ENCODE results near the gene SLAMF7.
A peak's percentile ranks its signal among the peaks of the same experiment; 100 is the strongest.
"Not testable (repeated sequence)": the region's sequence is repeated elsewhere in the genome, so short reads cannot be mapped to it uniquely, and the experiment has no call there.

Gene SLAMF7

DNA sequence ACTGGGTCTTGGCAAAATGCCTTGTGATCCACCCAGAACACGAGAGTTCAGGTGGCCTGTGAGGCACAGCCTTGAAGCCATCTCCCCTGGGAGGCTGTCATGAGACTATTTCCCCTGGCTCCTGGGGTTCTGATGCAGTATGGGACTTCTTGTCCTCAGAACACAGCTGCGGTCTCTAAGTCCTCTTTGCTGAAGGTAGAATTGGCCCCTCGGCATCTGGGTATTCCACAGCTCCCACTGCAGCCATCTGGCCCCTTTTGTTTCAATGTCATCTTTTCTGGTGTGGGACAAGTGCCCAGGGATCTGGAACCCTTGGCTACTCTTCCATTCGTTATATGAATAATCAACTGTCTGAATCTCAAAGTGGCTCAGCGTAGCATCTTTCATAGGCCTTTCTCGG, 39.9 kb downstream of the SLAMF7 start:
- DNase-seq: no peak

DNA sequence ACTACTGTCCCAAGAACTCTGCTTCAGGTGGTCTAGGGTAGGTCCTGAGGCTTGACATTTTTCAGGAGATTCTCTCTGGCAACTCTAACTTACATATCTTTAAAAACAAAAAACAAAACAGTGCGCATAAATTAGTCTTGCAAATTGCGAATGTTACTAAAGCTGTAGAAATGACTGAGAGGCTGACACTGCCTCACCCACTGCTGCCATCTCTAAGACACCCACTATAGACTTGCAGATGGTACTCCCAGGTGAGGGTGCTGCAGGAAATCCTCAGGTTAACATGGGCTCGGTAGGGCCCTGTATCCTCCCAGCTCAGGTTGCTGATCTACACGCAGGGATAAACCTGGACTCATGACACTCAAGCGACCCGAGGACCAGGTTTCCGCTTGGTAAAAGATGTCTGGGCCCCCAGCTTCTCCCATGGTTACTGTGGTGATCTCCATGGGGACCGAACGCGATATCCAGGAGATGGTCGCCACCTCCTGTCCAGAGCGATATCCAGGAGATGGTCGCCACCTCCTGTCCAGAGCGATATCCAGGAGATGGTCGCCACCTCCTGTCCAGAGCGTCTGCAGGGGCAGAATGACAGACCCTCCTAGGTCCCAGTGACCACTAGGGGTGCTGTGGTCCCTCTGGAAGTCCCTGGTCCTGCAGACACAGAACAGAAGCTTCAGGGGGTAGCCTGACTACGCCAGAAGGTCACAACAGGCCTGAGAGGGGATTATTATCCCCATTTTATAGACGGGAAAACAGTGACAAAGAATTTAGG, 40.8 kb downstream of the SLAMF7 start:
- peak; percentile 9 for DNase-seq

DNA sequence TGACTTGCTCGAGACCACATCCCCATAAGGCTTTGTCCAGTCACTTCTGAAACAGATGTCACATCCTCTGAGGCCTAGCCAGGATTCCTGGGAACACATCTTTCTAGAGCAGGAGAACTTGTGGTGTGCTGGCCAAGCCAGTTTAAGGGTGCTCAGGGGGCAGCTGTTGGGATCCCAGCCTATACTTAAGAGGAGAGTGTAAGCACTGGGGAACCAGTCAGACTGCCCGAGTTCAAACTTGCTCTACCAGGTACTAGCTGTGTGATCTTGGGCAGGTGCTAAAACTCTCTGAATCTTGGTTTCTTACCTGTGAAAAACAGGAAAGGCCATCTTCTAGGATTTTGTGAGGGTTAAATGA, 41.3 kb downstream of the SLAMF7 start:
- DNase-seq: no peak

DNA sequence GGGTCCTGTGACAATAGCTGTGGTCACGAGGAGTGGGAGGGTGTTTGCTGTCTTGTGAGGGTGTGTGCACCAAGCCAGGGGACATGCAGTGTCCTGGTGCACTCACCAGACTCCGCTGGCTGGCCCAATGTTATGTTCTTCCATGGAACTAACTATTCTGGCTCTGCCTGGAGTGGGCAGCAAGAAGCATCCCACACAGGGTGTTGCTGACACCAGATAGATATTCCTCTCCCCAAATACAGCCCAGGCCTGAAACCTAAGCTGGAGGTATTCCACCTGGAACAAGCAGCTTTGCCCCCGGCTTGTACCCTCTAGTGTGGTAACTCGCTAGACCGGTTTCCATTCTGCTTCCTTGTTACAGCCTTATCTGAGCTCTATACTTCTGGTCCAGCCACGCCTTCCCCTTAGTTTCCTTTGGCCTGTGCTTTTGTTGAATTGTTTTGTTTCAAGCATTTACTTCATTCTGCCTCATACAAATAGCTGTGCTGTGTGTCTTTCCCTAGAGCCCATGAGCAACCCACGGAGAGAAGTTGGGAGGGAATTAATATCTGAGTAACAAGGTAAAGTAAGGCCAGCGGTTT, 42.2 kb downstream of the SLAMF7 start:
- no peak for DNase-seq

DNA sequence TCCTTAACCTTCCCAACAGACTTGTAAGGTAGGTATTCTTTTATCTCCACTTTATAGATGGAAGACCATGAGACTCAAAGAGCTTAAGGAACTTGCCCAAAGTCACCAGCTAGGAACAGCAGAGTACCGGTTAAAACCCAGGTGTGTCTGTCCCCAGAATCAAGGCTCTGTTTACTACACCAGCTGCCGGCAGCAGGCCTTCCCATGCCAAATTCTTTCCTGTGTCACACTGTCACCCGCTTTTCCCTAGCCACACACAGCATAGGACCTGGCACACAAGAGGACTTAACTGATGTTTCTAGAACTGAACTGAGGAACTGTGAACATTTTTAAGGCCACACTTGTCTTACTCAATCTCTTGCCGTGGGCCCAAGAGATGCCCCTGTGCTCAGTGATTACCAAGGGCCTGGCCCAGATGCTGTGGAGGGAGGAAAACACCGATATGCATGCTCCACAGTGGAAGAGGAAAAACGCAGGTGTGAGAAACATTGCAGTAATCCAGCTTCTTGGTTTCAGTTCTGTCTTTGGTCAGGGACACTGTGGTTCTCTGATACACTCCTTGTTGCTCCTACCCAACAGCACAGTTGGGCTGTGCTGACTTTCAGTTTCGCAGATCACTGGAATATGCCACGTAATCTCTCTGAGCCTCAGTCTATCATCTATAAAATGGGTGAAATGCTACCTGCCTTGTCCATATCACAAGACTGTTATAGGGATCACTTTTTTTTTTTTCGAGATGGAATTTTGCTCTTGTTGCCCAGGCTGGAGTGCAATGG, 43.1 kb downstream of the SLAMF7 start:
- DNase-seq: no peak

DNA sequence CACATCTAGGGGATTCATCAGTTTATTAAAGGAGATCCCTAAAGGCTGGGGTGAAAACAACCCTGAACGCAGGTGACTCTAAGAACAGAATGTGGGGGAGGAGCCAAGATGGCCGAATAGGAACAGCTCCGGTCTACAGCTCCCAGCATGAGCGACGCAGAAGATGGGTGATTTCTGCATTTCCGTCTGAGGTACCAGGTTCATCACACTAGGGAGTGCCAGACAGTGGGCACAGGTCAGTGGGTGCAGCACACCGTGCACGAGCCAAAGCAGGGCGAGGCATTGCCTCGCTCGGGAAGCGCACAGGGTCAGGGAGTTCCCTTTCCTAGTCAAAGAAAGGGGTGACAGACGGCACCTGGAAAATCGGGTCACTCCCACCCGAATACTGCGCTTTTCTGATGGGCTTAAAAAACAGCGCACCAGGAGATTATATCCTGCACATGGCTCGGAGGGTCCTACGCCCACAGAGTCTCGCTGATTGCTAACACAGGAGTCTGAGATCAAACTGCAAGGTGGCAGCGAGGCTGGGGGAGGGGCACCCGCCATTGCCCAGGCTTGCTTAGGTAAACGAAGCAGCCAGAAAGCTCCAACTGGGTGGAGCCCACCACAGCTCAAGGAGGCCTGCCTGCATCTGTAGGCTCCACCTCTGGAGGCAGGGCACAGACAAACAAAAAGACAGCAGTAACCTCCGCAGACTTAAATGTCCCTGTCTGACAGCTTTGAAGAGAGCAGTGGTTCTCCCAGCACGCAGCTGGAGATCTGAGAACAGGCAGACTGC, 44.1 kb downstream of the SLAMF7 start:
- DNase-seq: not testable (repeated sequence)

DNA sequence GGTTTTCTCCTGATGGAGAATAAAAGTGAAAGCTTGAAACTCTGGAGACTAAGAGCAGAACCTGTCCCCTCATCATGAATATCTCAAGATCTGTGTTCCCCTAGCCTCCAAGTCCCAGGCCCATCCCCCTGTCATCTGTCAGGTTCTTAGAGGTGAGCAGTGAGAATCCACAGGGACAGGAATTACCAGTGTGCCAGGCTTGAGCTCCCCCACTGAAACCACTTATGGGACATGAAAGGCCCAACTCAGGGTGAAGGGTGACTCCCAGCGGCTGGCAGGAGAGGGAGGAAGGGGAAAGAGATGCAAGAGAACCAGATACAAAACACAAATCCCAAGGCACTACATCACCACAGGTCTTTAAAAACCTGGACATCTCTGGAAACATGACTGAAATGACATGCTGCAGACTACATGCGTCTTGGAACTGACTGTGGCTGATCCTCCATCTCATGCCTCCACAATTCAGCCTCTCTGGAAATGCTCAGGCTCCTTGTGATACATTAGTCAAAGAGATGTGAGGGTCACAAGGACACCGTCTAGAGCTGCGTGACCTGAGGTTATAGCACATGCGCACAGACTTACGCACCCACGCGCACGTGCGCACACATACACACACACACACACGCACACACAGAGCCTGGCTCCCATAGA, 50.1 kb downstream of the SLAMF7 start:
- no peak for DNase-seq

DNA sequence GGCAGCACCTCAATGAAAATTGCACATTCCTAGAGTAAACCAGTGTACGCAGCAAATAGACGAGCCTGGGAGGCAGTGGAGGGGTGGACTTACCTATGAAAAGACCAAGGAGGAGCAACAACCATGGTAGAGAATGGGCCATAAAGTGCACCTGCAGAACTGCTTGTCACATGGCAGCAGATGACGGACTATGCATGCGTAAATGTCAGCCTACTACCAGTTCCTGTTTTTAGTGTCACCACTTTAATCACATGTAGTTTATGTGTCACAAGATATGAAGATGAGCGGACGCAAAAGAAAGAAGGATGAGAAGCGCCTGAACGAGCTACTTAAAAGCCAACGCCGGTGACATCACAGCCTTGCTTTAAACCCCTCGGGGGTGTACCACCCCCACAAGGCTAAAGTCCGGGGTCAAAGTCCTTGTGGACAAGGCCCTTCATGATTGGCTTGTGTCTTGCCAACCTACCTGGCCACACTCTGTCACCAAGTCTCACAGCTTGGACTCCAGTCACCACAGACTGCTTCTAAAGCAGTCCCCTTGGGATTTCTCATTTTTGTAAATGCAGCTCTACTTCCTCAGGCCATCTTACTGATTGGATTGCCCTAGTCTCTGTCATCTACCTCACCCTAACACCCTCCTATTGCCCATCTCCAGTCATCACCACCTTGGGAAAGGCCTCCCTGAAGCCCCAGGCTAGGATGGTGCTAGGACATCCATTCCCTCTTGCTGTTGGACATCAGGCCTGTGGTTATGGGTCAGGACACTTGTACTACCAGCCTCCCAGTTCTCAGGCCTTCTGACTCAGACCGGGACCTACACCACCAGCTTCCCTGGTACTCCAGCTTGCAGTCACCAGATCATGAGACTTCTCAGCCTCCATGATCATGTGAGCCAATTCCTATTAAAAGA, 50.9 kb downstream of the SLAMF7 start:
- DNase-seq: no peak

DNA sequence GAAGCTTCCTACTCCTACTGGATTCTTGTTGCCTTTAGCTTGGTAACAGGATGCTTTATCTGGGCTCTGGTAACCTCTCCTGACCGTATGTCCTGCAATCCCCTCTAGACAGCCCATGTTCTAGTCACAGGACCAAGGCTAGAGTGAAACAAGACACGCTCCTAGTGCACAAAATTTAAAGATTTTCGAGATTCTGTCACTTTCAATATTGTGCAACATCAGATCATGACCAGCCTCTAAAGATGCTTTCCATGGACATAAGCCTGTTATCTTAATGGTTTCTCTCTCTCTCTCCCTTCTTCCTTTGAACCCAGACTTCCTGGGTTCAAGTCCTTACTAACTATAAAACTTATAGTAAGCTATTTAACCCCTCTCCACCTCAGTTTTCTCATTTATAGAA, 55.3 kb downstream of the SLAMF7 start:
- DNase-seq: no peak

DNA sequence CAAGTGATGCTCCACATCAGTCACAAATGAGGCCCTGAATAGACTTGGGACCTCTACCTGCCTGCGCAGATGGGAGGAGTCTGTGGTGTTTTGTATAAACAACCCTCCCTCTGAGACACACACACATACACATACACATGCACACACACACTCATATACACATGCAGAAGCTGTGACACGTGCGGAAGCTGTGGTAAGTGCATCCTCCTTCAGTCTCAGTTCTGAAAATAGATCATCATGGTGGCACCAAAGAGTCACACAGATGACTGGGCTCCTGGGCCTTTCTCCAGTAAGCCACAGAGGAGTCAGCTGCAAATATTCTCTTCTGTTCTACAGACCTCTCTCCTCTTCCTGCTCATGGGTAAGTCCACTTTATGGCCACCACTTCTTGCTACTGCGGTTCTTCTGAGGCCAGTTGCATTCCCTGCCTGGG, 56.9 kb downstream of the SLAMF7 start, which contains the start of gene LY9:
Gene LY9 (plus strand): TSS at position 224 of the 433 bp plus-strand sequence. CDS start 14 bp downstream, at position 238.
- peak; percentile 63 for DNase-seq

DNA sequence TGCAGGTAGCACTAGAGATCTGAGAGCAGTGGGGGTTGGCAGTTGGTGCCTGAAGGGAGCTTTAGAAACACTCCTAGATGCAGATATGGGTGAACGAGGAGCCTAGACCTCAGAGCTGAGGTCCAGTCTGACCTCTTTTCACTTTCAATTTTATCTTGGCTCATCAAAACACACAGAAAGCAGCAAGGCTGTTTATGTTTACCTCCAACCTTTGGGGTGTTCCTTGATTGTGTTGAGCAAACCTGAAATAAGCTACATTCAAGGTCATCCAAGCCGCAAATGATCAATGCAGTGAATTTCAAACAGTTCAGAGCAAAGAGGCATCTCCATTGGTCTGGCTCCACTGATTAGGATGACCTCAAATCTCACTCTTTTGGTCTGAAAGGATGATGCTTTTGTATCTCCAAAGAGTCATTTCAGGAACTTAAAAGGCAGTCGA, 58.2 kb downstream of the SLAMF7 start:
- DNase-seq: no peak

DNA sequence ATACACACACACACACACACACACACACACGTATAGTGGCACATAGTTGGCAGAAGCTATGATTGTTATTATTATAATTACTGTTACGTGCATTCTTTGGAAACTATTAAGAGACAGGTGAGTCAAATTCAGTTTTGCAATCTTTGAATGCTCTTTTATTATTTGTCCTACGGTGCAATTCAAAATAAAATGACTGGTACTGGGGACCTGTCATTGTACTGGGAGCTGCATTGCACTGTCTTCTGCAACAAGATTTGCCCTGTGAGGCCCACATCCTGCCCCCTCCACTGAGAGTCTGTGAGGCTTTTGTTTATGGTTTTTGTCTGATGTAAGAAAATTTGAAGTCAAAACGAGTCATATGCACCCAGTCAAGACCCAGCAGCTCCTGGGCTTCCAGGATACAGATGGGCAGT, 58.8 kb downstream of the SLAMF7 start:
- DNase-seq: peak; percentile 6

DNA sequence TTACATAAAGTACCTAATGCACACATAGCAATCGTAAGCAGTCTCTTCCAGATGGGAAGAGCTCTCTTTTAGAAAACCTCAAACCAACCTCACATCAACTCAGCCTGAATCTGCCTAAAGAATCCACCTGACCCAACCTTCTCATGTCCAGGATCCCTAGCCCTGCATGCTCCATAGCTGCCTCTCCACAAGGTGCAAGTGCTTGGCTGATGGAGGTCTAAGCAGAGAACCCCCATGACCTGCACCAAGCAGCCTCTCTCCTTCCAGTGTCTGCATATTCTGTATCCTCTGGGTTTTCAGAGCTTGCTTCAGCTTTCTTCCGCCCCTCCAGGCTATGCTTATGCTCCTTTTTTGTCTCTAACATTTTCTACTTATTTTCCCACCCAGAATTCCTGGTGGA, 59.4 kb downstream of the SLAMF7 start:
- no peak for DNase-seq

DNA sequence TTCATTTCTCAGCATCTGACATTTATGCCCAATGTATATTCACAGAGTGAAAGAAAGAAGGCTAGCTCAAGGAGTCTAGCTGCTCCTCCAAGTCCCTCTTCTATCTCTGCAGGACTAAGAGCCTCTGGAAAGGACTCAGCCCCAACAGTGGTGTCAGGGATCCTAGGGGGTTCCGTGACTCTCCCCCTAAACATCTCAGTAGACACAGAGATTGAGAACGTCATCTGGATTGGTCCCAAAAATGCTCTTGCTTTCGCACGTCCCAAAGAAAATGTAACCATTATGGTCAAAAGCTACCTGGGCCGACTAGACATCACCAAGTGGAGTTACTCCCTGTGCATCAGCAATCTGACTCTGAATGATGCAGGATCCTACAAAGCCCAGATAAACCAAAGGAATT, 60.6 kb downstream of the SLAMF7 start:
- no peak for DNase-seq

DNA sequence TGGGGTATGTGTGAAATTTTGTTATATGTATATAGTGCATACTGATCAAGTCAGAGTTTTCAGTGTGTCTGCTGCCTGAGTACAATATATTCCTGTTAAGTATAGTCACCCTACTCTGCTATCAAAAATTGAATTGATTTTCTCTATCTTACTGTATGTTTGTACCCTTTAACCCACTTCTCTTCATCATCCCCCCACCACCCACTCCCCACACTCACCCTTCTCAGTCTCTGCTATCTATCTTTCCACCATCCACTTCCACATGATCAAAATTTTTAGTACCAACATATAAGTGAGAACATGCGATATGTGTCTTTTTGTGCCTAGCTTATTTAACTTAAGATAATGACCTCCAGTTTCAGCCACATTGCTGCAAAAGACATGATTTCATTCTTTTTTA, 61.1 kb downstream of the SLAMF7 start:
- no peak for DNase-seq

DNA sequence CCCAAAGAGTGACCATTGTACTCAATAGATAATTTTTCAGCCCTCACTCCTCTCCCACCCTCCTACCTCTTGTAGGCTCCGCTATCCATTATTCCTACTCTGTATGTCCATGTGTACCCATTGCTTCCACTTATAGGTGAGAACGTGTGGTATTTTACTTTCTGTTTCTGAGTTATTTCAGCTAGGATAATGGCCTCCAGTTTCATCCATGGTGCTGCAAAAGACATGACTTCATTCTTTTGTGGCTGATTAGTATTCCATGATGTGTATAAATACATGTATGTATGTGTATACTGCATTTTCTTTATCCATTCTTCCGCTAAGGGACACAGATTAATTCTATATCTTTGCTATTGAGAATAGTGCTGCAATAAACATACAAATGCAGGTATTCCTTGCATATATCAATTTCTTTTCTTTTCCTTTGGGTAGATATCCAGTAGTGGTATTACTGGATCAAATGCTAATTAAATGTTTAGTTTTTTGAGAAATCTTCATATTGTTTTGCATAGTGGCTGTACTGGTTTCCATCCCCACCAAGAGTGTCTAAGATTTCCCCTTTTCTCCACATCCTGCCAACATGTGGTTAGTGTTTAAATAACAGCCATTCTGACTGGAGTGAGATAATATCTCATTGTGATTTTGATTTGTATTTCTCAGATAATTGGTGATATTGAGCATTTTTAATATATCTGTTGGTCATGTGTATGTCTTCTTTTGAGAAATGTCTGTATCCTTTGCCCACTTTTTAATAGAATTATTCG, 61.8 kb downstream of the SLAMF7 start:
- no peak for DNase-seq

DNA sequence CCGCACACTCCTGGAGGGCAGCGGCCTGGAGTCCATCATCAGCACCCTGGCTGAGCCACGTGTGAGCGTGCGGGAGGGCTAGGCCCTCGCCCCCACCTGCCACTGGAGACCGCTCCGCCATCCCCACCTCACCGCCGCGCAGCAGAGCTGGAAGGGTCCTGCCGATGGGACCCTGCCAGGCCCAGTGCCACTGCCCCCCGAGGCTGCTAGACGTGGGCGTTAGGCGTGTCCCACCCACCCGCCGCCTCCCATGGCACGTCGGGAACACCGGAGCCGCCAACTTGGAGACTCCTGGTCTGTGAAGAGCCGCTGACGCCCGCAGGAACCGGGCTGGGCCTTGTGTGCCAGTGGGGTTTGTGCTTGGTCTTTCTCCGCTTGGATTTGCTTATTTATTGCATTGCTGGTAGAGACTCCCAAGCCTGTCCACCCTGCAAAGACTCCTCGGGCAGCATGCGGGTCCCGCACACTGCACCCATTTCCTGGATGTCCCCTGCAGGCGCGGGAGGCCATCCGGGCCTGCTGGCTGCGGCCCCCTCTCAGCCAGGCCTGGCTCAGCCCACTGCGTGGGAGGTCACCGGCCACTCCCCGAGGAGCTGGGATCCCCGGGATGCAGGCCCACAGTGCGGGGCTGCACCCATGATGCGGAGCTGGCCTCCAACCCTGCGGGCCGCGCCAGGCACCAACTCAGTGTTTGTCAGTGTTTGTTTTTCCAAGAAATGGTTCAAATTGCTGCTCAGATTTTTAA, 63.0 kb downstream of the SLAMF7 start:
- DNase-seq: no peak

Data from effector CD8-positive, alpha-beta T cell (primary cell).